NB4 (cell line): ENCODE measurements around the gene CNBP.

ENCODE experiments used
- CTCF ChIP-seq: IDR thresholded peaks from one replicate; pipeline ENCODE4 v1.5.1; 2012; ENCODE audit warnings: low read depth, low read length
- MAX ChIP-seq: IDR thresholded peaks from 2 replicates; pipeline ENCODE4 v1.6.1; 2011; ENCODE audit warnings: low read depth, low read length
- MYC ChIP-seq: IDR thresholded peaks from 2 replicates; pipeline ENCODE4 v1.6.1; 2011; ENCODE audit warnings: low read depth, low read length
- POLR2A ChIP-seq: IDR thresholded peaks from 2 replicates; pipeline ENCODE4 v1.6.1; 2011; ENCODE audit warnings: mild to moderate bottlenecking; ENCODE audit not compliant: insufficient read length; ENCODE audit errors: extremely low read depth

- TF ChIP-seq CTCF (no peak), MAX (no peak), POLR2A (no peak), MYC (no peak)
Measured at GRCh38 chr3:129180461-129180860, 3.2 kb downstream of the CNBP start.
